Fibroblast of peridontal ligament (primary cell): ENCODE measurements around the gene ELAVL2.

Experiments used
- DNase-seq: peaks from one replicate; pipeline ENCODE4 v3.0.0-alpha.2; 2010; ENCODE audit errors: extremely low read depth

Gene ELAVL2

GRCh38 chr9:23821375-23822181 is 4.5 kb downstream of the ELAVL2 start:
- DNase-seq: no peak

GRCh38 chr9:23820451-23821374 is 5.3 kb downstream of the ELAVL2 start:
- no peak for DNase-seq

GRCh38 chr9:23819403-23819802 is 6.6 kb downstream of the ELAVL2 start:
- no peak for DNase-seq

GRCh38 chr9:23814243-23814642 is 11.8 kb downstream of the ELAVL2 start:
- no peak for DNase-seq

GRCh38 chr9:23812673-23813072 is 13.4 kb downstream of the ELAVL2 start:
- DNase-seq: no peak

GRCh38 chr9:23811633-23812032 is 14.4 kb downstream of the ELAVL2 start:
- DNase-seq: no peak

GRCh38 chr9:23803216-23803615 is 22.8 kb downstream of the ELAVL2 start:
- no peak for DNase-seq

GRCh38 chr9:23801523-23801922 is 24.5 kb downstream of the ELAVL2 start:
- DNase-seq: no peak

GRCh38 chr9:23799521-23799920 is 26.5 kb downstream of the ELAVL2 start:
- DNase-seq: no peak

GRCh38 chr9:23798325-23798724 is 27.7 kb downstream of the ELAVL2 start:
- DNase-seq: no peak

GRCh38 chr9:23796209-23796608 is 29.8 kb downstream of the ELAVL2 start:
- DNase-seq: no peak

- no peak for DNase-seq
These were observed 35.4 kb downstream of the ELAVL2 start for GRCh38 chr9:23790351-23791260.

- DNase-seq: no peak
These were observed 36.3 kb downstream of the ELAVL2 start for GRCh38 chr9:23789529-23790254.

GRCh38 chr9:23784962-23785361 is 41.1 kb downstream of the ELAVL2 start:
- no peak for DNase-seq

GRCh38 chr9:23783509-23783908 is 42.5 kb downstream of the ELAVL2 start:
- DNase-seq: no peak

- no peak for DNase-seq
These were observed 46.8 kb downstream of the ELAVL2 start for GRCh38 chr9:23779220-23779619.

- no peak for DNase-seq
These were observed 48.7 kb downstream of the ELAVL2 start for GRCh38 chr9:23777328-23777727.

- no peak for DNase-seq
These were observed 50.5 kb downstream of the ELAVL2 start for GRCh38 chr9:23775549-23775948.

GRCh38 chr9:23774266-23774665 is 51.8 kb downstream of the ELAVL2 start:
- no peak for DNase-seq

GRCh38 chr9:23772385-23772783 is 53.7 kb downstream of the ELAVL2 start:
- no peak for DNase-seq

- DNase-seq: no peak
These were observed 54.2 kb downstream of the ELAVL2 start for GRCh38 chr9:23771746-23772384.
